Mesothelial cell of epicardium (in vitro differentiated cells): ENCODE measurements around the gene POLR1H. TPM values are rescaled to one million over a fixed set of nuclear protein-coding genes. Genes with fewer than 3 reads are reported as not detected.

Experiments used
- DNase-seq, 2 experiments: peaks; one replicate each; pipeline ENCODE4 v3.0.0; 2021; ENCODE audit warnings: low spot score in 2 of 2; ENCODE audit not compliant: unreplicated experiment in 2 of 2
- H3K27ac Mint-ChIP-seq: 2 replicates; pipeline ENCODE4 v1.8.0; 2021; ENCODE audit warnings: mixed read lengths
- H3K27me3 Mint-ChIP-seq: 2 replicates; pipeline ENCODE4 v1.8.0; 2021; ENCODE audit warnings: low read depth, mixed read lengths
- H3K36me3 Mint-ChIP-seq: 2 replicates; pipeline ENCODE4 v1.8.0; 2021; ENCODE audit warnings: mixed read lengths
- H3K4me1 Mint-ChIP-seq: 2 replicates; pipeline ENCODE4 v1.8.0; 2021; ENCODE audit warnings: mixed read lengths
- H3K4me3 Mint-ChIP-seq: 2 replicates; pipeline ENCODE4 v1.8.0; 2021; ENCODE audit warnings: mild to moderate bottlenecking, moderate library complexity, mixed read lengths
- H3K9me3 Mint-ChIP-seq: 2 replicates; pipeline ENCODE4 v1.8.0; 2021; ENCODE audit warnings: mixed read lengths
- CTCF ChIP-seq: fragments of 200-600 bp; sonication (generic); IDR thresholded peaks from one replicate; pipeline ENCODE4 v1.5.0; 2021; ENCODE audit warnings: antibody characterized with exemption; ENCODE audit not compliant: unreplicated experiment
- total RNA-seq: library from RNA; stranded (reverse); gene quantifications from 3 replicates; pipeline ENCODE4 v1.2.1, GENCODE V29; 2021

POLR1H gene
- total RNA-seq, 1 donor from 2014 or later: 31.1 TPM

- Mint-ChIP-seq H3K9me3 (no peaks in the 10 kb centered on the region), H3K4me1 (no peaks in the 10 kb centered on the region), H3K27me3 (peaks cover 95% of the 10 kb centered on the region), H3K27ac (no peak overlapping the region), H3K4me3 (no peak overlapping the region), H3K36me3 (no peaks in the 10 kb centered on the region)
- no peak for DNase-seq
- TF ChIP-seq CTCF: no peak
Measured at GRCh38 chr6:30093951-30094661, 33.0 kb downstream of the POLR1H start.

GRCh38 chr6:30096829-30097228 is 35.8 kb downstream of the POLR1H start:
- Mint-ChIP-seq H3K9me3 (no peaks in the 10 kb centered on the region), H3K4me3 (no peak overlapping the region), H3K4me1 (peaks cover 11% of the 10 kb centered on the region), H3K27ac (no peak overlapping the region), H3K36me3 (no peaks in the 10 kb centered on the region), H3K27me3 (peaks cover 98% of the 10 kb centered on the region)
- no peak for TF ChIP-seq CTCF
- DNase-seq: no peak

DNA sequence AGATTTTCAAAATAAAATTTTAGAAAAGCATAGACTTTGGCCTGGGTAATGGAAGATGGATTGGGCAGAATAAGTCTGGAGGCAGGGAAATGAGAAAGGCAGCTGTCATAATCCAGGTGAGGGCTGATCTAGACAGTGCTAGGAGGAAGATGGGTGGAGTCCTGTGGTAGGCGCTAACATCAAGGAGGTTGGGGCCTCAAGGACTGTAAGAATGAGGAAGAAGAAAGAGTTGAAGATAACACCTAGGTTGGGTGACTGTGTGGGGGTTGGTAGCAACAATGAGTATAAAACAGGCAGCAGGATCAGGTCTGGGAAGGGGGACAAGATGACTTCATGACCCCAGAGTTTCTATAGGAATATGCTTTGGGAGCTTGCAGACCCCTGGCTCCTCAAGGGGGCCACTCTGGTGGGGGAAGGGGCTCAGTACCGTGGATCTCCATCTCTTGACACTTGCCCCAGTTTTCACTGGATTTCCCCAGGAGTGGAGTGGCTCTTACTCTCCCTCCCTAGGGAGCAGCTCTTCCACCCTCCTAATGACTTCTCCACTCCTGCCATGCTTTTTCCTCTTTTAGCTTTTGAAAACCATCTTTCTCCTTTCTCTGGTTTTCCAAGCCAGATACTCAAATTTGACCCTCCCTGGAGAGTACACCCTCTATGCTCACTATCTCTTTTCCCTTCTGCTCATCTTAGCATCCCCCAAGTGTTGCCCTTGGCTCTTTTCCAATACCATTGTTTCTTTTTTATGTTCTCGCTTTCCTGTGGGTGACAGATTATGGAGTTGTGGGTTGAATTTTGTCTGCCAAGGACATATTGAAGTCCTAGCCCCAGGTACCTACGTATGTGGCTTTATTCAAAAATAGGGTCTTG is 37.1 kb downstream of the POLR1H start:
- DNase-seq: no peak
- H3K27me3 Mint-ChIP-seq: peaks cover 95% of the 10 kb centered on the region
- no peak overlapping the region for H3K27ac Mint-ChIP-seq
- H3K4me3 Mint-ChIP-seq: no peak overlapping the region
- H3K36me3 Mint-ChIP-seq: no peaks in the 10 kb centered on the region
- H3K4me1 Mint-ChIP-seq: peaks cover 18% of the 10 kb centered on the region
- no peaks in the 10 kb centered on the region for H3K9me3 Mint-ChIP-seq
- TF ChIP-seq CTCF: no peak

GRCh38 chr6:30100154-30100553 is 39.1 kb downstream of the POLR1H start:
- H3K27me3 Mint-ChIP-seq: peaks cover 95% of the 10 kb centered on the region
- H3K9me3 Mint-ChIP-seq: no peaks in the 10 kb centered on the region
- peak overlapping the region; percentile 35 for H3K4me3 Mint-ChIP-seq
- H3K27ac Mint-ChIP-seq: no peak overlapping the region
- DNase-seq: no peak
- H3K36me3 Mint-ChIP-seq: no peaks in the 10 kb centered on the region
- H3K4me1 Mint-ChIP-seq: peaks cover 24% of the 10 kb centered on the region
- no peak for TF ChIP-seq CTCF

GRCh38 chr6:30100585-30101443 is 39.7 kb downstream of the POLR1H start:
- H3K27me3 Mint-ChIP-seq: peaks cover 93% of the 10 kb centered on the region
- DNase-seq: no peak
- no peaks in the 10 kb centered on the region for H3K9me3 Mint-ChIP-seq
- no peak overlapping the region for H3K27ac Mint-ChIP-seq
- no peak for TF ChIP-seq CTCF
- peak overlapping the region; percentile 71 for H3K4me3 Mint-ChIP-seq
- H3K36me3 Mint-ChIP-seq: no peaks in the 10 kb centered on the region
- H3K4me1 Mint-ChIP-seq: peaks cover 24% of the 10 kb centered on the region
